Body of pancreas (tissue), 4 donors: ENCODE results near the gene CCDC141. TPM values are rescaled to one million over a fixed set of nuclear protein-coding genes. Genes with fewer than 3 reads are reported as not detected.

Experiments
- ATAC-seq: fragments of 150-250 bp; one replicate; pipeline ENCODE4 v1.9.1; 2016
- DNase-seq, 4 donors: peaks; one replicate each; pipeline ENCODE4 v3.0.0-alpha.2; 2019
- H3K27ac ChIP-seq, 4 donors: fragments of 200-600 bp; sonication (generic); 1 replicate in 3 of 4; 2 replicates in 1 of 4; pipeline versions ENCODE4 v1.5.1 to v1.6.1; 2016 to 2019; ENCODE audit warnings: mild to moderate bottlenecking in 1 of 4, mixed read lengths in 1 of 4, moderate library complexity in 1 of 4
- H3K27me3 ChIP-seq, 2 donors: fragments of 200-600 bp; sonication (generic); one replicate each; pipeline ENCODE4 v1.6.0; 2016; ENCODE audit warnings: mild to moderate bottlenecking in 1 of 2
- H3K36me3 ChIP-seq, 2 donors: fragments of 200-600 bp; sonication (generic); replicated peaks in 1 of 2; 2 replicates each; pipeline ENCODE4 v1.5.1; 2016; ENCODE audit warnings: low read depth in 2 of 2; ENCODE audit not compliant: insufficient read depth in 1 of 2
- H3K4me1 ChIP-seq: fragments of 200-600 bp; sonication (generic); one replicate; pipeline ENCODE4 v1.6.0; 2016
- H3K4me3 ChIP-seq, 2 donors: fragments of 200-600 bp; sonication (generic); 1 replicate in 1 of 2; 2 replicates in 1 of 2; pipeline ENCODE4 v1.5.1; 2016 to 2019
- H3K9me3 ChIP-seq, 3 donors: fragments of 200-600 bp; sonication (generic); 1 replicate in 2 of 3; 2 replicates in 1 of 3; pipeline ENCODE4 v1.5.1; 2016
- POLR2A ChIP-seq, 3 donors: fragments of 450-650 bp; IDR thresholded peaks; one replicate each; pipeline ENCODE4 v1.6.1; 2016; ENCODE audit warnings: antibody characterized with exemption in 3 of 3, mild to moderate bottlenecking in 2 of 3
- WGBS, 2 donors: methylation state at CpG; one replicate each; pipeline ENCODE4 v1.1.5; 2017; 5-methylcytosine and 5-hydroxymethylcytosine counted together
- intact Hi-C: fragments of 100-400 bp; cut with DNase I; formaldehyde crosslinking; loops from one replicate; pipeline ENCODE4 v1.15.1; 2023
- total RNA-seq, 2 donors: library from RNA; depleted of rRNA; stranded (reverse); fragments of >200 nt; gene quantifications; one replicate each; pipeline ENCODE4 v1.1.0, GENCODE V29; 2016
- TF ChIP-seq, protein P1 (sequence below), 7 experiments: fragments of 450-650 bp in 4 of 7; fragments of 200-600 bp in 3 of 7; sonication (generic) in 3 of 7; IDR thresholded peaks; one replicate each; pipeline ENCODE4 v1.5.1; 2016 to 2019; ENCODE audit warnings: antibody characterized with exemption in 7 of 7

Gene CCDC141
- total RNA-seq, 2 donors from 2014 or later = 13.7 to 19.4 TPM

DNA sequence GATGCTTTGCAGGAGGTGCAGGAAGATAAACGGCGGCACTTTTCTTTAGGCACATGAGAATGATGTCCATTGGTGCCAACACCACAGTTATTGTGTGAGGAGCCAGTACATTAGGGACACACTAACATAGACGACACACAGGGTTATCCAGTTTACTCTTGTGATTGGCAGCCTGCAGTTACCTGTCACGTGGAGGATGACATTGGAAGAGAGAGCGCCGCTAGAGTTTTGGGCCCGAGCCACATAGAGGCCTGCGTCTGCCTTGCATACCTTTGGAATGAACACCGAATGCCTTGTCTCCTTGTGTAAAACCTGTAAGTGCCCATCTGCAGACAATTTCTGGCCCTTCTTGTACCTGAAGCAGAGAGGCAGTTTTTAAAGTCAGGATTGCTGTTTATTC is 215.9 kb downstream of the CCDC141 start:
- intact Hi-C loops = no loop called here
- TF ChIP-seq, protein P1, sequence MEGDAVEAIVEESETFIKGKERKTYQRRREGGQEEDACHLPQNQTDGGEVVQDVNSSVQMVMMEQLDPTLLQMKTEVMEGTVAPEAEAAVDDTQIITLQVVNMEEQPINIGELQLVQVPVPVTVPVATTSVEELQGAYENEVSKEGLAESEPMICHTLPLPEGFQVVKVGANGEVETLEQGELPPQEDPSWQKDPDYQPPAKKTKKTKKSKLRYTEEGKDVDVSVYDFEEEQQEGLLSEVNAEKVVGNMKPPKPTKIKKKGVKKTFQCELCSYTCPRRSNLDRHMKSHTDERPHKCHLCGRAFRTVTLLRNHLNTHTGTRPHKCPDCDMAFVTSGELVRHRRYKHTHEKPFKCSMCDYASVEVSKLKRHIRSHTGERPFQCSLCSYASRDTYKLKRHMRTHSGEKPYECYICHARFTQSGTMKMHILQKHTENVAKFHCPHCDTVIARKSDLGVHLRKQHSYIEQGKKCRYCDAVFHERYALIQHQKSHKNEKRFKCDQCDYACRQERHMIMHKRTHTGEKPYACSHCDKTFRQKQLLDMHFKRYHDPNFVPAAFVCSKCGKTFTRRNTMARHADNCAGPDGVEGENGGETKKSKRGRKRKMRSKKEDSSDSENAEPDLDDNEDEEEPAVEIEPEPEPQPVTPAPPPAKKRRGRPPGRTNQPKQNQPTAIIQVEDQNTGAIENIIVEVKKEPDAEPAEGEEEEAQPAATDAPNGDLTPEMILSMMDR (IDR thresholded peaks at IDR 0.05) = no peak
- TF ChIP-seq POLR2A (IDR thresholded peaks at IDR 0.05) = no peak

DNA sequence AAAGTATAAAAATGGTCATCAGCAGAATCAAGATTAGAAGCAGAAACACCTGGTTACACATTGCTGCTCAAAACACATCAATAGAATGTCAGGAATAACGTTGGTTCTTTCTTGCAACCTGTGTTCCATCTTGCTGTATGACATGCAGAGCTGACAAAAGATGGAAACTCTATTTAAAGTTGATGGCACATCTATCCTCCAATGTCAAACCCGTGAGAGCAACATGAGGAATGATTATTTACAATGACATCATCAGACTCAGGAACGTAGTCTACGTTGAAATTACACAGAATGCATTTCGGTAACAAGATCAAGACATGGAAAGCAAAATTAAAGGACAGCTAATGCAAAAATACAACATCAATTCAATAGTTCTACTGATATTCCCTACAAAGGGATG is 216.6 kb downstream of the CCDC141 start:
- H3K4me3 ChIP-seq = no peak overlapping the region
- no peaks in the 10 kb centered on the region for H3K36me3 ChIP-seq
- DNase-seq = no peak
- ATAC-seq = no peak
- no peak overlapping the region for H3K27ac ChIP-seq
- H3K27me3 ChIP-seq = no peaks in the 10 kb centered on the region
- H3K9me3 ChIP-seq = peaks cover 0 to 5% (median 0%) of the 10 kb centered on the region in 3 donors
- TF ChIP-seq POLR2A (IDR thresholded peaks at IDR 0.05) = no peak
- TF ChIP-seq, protein P1 (IDR thresholded peaks at IDR 0.05) = no peak
- no peaks in the 10 kb centered on the region for H3K4me1 ChIP-seq
- intact Hi-C loops = no loop called here
- 70 to 76% methylated on average over 5 of the region's 5 CpGs for WGBS, 2 donors

More for the DNA sequence above, 215.9 kb downstream of the CCDC141 start:
- Histone ChIP-seq H3K9me3 (peaks cover 0 to 5% (median 0%) of the 10 kb centered on the region in 3 donors), H3K4me3 (no peak overlapping the region), H3K27me3 (no peaks in the 10 kb centered on the region), H3K4me1 (no peaks in the 10 kb centered on the region), H3K36me3 (no peaks in the 10 kb centered on the region), H3K27ac (no peak overlapping the region)
- ATAC-seq (no peak), DNase-seq (no peak)
- 81 to 87% methylated on average over 9 of the region's 9 CpGs for WGBS, 2 donors

DNA sequence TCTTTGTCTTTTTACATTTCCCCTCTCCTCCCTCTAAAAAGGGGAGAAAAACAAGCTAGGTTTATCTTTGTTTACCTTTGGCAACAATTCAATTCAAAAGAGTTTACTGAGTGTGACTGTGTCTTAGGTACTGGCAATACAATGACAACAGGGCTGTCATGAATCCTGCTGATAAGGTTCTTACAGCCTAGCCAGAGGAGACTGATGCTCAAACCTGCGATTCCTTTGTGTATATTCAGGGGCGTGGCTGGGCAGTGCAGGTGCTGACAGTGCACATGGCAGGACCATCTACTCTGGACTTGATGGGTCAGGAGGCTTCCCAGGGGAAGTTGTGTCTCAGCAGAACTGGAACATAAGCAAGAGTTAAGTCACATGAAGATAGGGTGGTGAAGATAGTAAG is 219.5 kb downstream of the CCDC141 start:
- 66 to 85% methylated on average over 2 of the region's 2 CpGs for WGBS, 2 donors
- Histone ChIP-seq H3K4me3 (no peak overlapping the region), H3K27ac (no peak overlapping the region), H3K27me3 (no peaks in the 10 kb centered on the region), H3K36me3 (no peaks in the 10 kb centered on the region), H3K9me3 (no peaks in the 10 kb centered on the region), H3K4me1 (no peaks in the 10 kb centered on the region)
- no peak for TF ChIP-seq POLR2A (IDR thresholded peaks at IDR 0.05)
- TF ChIP-seq, protein P1 (IDR thresholded peaks at IDR 0.05) = no peak
- intact Hi-C loops = no loop called here
- no peak for DNase-seq
- no peak for ATAC-seq

DNA sequence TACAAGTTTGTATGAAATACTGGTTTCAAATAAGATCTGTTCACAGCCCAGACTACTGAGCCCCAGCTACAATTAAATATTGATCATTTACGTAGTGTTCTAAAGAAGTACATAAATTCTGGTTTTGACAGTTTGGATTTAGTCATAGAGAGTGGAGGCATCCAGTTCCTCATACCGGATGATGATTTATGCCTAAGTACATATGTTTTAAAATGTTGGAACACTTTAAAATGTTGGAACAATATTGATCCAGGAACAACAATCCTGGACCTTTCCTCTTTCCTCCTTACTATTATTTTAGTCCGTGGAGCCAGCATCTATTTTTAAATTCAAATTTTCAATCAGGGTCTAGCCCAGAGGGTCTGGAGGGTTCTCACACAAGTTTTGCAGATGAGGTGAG is 220.0 kb downstream of the CCDC141 start:
- H3K27ac ChIP-seq = no peak overlapping the region
- H3K4me1 ChIP-seq = no peaks in the 10 kb centered on the region
- intact Hi-C loops = no loop called here
- DNase-seq (no peak), ATAC-seq (no peak)
- H3K36me3 ChIP-seq = no peaks in the 10 kb centered on the region
- no peaks in the 10 kb centered on the region for H3K27me3 ChIP-seq
- H3K4me3 ChIP-seq = no peak overlapping the region
- TF ChIP-seq POLR2A (IDR thresholded peaks at IDR 0.05) = no peak
- TF ChIP-seq, protein P1 (IDR thresholded peaks at IDR 0.05) = no peak
- WGBS, 2 donors = 59 to 60% methylated on average over 3 of the region's 3 CpGs
- no peaks in the 10 kb centered on the region for H3K9me3 ChIP-seq

DNA sequence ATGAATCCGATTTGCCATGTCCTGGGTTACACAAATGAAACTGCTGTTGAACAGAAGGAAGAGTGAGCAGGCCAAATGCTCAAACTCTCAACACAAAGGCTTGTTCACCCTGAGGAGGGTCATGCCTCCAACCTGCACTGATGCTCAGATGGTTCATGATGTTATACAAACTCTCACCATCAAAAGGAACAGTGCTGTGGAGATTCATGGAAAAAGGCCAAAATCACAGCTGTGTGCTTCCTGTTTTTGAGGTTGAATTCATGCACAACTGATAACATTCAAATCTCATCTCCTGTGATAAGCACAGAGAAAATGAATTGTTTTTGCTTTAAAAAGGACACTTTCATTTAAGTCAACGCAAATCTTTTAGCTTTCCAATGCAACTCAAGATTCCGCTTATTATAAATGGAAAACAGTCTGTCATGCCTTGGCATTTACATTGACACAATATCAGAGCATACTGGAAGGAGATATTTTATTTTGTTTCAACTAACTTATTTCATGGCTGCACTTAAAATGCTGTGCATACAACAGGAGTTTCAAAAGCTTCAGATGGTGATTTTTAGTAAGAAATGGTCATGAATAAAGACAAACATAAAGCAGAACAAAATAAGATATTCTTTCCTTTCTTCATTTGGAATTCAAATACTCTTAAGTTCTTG is 220.5 kb downstream of the CCDC141 start:
- no peak for TF ChIP-seq POLR2A (IDR thresholded peaks at IDR 0.05)
- TF ChIP-seq, protein P1 (IDR thresholded peaks at IDR 0.05) = no peak
- ATAC-seq (no peak), DNase-seq (no peak)
- 68 to 77% methylated on average over 3 of the region's 3 CpGs for WGBS, 2 donors
- Histone ChIP-seq H3K4me1 (no peaks in the 10 kb centered on the region), H3K4me3 (no peak overlapping the region), H3K9me3 (no peaks in the 10 kb centered on the region), H3K27ac (no peak overlapping the region), H3K27me3 (no peaks in the 10 kb centered on the region), H3K36me3 (no peaks in the 10 kb centered on the region)
- intact Hi-C loops = no loop called here
